IMR-90 (cell line): Measurements from ENCODE around the gene ERC2. TPM values are rescaled to one million over a fixed set of nuclear protein-coding genes. Genes with fewer than 3 reads are reported as not detected.

ENCODE experiments used
- ATAC-seq: fragments of 200-7000 bp; cut with Tn5 transposase; 2 replicates; pipeline ENCODE4 v1.9.1; 2020; ENCODE audit warnings: low read depth, mild to moderate bottlenecking, moderate library complexity
- BruUV-seq: library from RNA; stranded (reverse); fragments of 400-500 nt; replicated peaks from 2 replicates; lab custom pipeline; 2021; lab: Mats Ljungman, UMichigan
- CTCF ChIA-PET: fragments of 300-600 bp; formaldehyde crosslinking; extraction: SDS; loops from one replicate; lab custom pipeline; 2021; ENCODE audit warnings: antibody characterized with exemption; lab: Yijun Ruan, JAX
- POLR2A ChIA-PET: fragments of 300-600 bp; sonication (Branson Sonifier 250); formaldehyde crosslinking; loops from one replicate; lab custom pipeline; 2022; ENCODE audit warnings: antibody characterized with exemption; ENCODE audit not compliant: unreplicated experiment; lab: Charles Lee
- DNase-seq: peaks from one replicate; pipeline ENCODE4 v3.0.0; 2013
- H2AFZ ChIP-seq: replicated peaks from 2 replicates; pipeline ENCODE3; 2013; ENCODE audit warnings: low read length, mild to moderate bottlenecking; ENCODE audit not compliant: poor library complexity
- H2AK5ac ChIP-seq: 2 replicates; pipeline ENCODE4 v1.6.1; 2013; ENCODE audit warnings: low read depth, low read length, inconsistent platforms
- H2AK9ac ChIP-seq: replicated peaks from 2 replicates; pipeline ENCODE3; 2013; ENCODE audit warnings: mild to moderate bottlenecking, low read depth, low read length, moderate library complexity; ENCODE audit not compliant: poor library complexity
- H2BK120ac ChIP-seq: 2 replicates; pipeline ENCODE4 v1.6.1; 2013; ENCODE audit warnings: low read depth, low read length, inconsistent platforms
- H2BK15ac ChIP-seq: 3 replicates; pipeline ENCODE4 v1.6.1; 2013; ENCODE audit warnings: low read depth, low read length, inconsistent platforms
- H2BK20ac ChIP-seq: 2 replicates; pipeline ENCODE4 v1.6.1; 2013; ENCODE audit warnings: low read depth, mild to moderate bottlenecking, inconsistent platforms, low read length, moderate library complexity
- H2BK5ac ChIP-seq: 2 replicates; pipeline ENCODE4 v1.6.1; 2013; ENCODE audit warnings: mild to moderate bottlenecking, low read depth, low read length, inconsistent platforms; ENCODE audit not compliant: poor library complexity, severe bottlenecking
- H3K14ac ChIP-seq: replicated peaks from 2 replicates; pipeline ENCODE4 v1.6.1; 2013; ENCODE audit warnings: low read depth, low read length, inconsistent platforms
- H3K18ac ChIP-seq: 2 replicates; pipeline ENCODE4 v1.6.1; 2013; ENCODE audit warnings: low read depth, low read length, control low read depth
- H3K23ac ChIP-seq: 2 replicates; pipeline ENCODE4 v1.6.1; 2013; ENCODE audit warnings: low read depth, low read length, inconsistent platforms
- H3K27ac ChIP-seq: 2 replicates; pipeline ENCODE4 v1.5.1; 2013; ENCODE audit warnings: mild to moderate bottlenecking, control low read depth, low read length; ENCODE audit not compliant: insufficient read depth
- H3K27me3 ChIP-seq: 2 replicates; pipeline ENCODE4 v1.6.1; 2013; ENCODE audit warnings: low read length; ENCODE audit not compliant: control insufficient read depth, insufficient read depth
- H3K36me3 ChIP-seq: 2 replicates; pipeline ENCODE4 v1.6.1; 2013; ENCODE audit warnings: low read length, mixed read lengths; ENCODE audit not compliant: control insufficient read depth, insufficient read depth
- H3K4ac ChIP-seq: 2 replicates; pipeline ENCODE4 v1.6.1; 2013; ENCODE audit warnings: low read depth, low read length, inconsistent platforms
- H3K4me1 ChIP-seq: 2 replicates; pipeline ENCODE4 v1.6.1; 2013; ENCODE audit warnings: low read length, mixed read lengths; ENCODE audit not compliant: control insufficient read depth, insufficient read depth
- H3K4me2 ChIP-seq: 2 replicates; pipeline ENCODE4 v1.6.1; 2013; ENCODE audit warnings: low read depth, mild to moderate bottlenecking, control low read depth, low read length, moderate library complexity
- H3K4me3 ChIP-seq: 2 replicates; pipeline ENCODE4 v1.5.1; 2013; ENCODE audit warnings: low read depth, mild to moderate bottlenecking, control low read depth, low read length, moderate library complexity; ENCODE audit not compliant: insufficient read depth
- H3K56ac ChIP-seq: 2 replicates; pipeline ENCODE4 v1.6.1; 2013; ENCODE audit warnings: low read length, inconsistent platforms; ENCODE audit not compliant: insufficient read depth; ENCODE audit errors: extremely low read depth
- H3K79me1 ChIP-seq, 2 experiments: 2 replicates each; pipeline ENCODE4 v1.6.1; 2013; ENCODE audit warnings: low read length in 2 of 2, inconsistent platforms in 1 of 2, low read depth in 1 of 2
- H3K9ac ChIP-seq: 2 replicates; pipeline ENCODE4 v1.6.1; 2013; ENCODE audit warnings: low read depth, low read length, control low read depth
- H3K9me1 ChIP-seq: 2 replicates; pipeline ENCODE4 v1.6.1; 2013; ENCODE audit warnings: low read length, inconsistent platforms; ENCODE audit not compliant: insufficient read depth
- H3K9me3 ChIP-seq: 2 replicates; pipeline ENCODE4 v1.6.1; 2013; ENCODE audit warnings: low read length; ENCODE audit not compliant: control insufficient read depth, insufficient read depth
- H4K20me1 ChIP-seq: 2 replicates; pipeline ENCODE4 v1.6.1; 2013; ENCODE audit warnings: low read length, inconsistent platforms; ENCODE audit not compliant: insufficient read depth
- H4K5ac ChIP-seq: 2 replicates; pipeline ENCODE4 v1.6.1; 2013; ENCODE audit warnings: mild to moderate bottlenecking, low read depth, low read length, control low read depth
- H4K8ac ChIP-seq, 2 experiments: 2 replicates each; pipeline ENCODE4 v1.6.1; 2013; ENCODE audit warnings: low read depth in 2 of 2, low read length in 2 of 2, control low read depth in 1 of 2, inconsistent platforms in 1 of 2
- H4K91ac ChIP-seq: 2 replicates; pipeline ENCODE4 v1.6.1; 2013; ENCODE audit warnings: low read depth, low read length, inconsistent platforms; ENCODE audit not compliant: insufficient read depth
- BHLHE40 ChIP-seq: fragments of 150-350 bp; IDR thresholded peaks from 2 replicates; pipeline ENCODE4 v1.6.1; 2016; ENCODE audit warnings: mild to moderate bottlenecking, low read depth, low read length
- CEBPB ChIP-seq: IDR thresholded peaks from 2 replicates; pipeline ENCODE4 v1.6.1; 2012; ENCODE audit warnings: low read depth, low read length, improper control_type of control experiment
- CHD1 ChIP-seq: IDR thresholded peaks from 2 replicates; pipeline ENCODE4 v1.6.1; 2012; ENCODE audit warnings: low read depth, low read length, improper control_type of control experiment
- FOS ChIP-seq: fragments of 150-350 bp; IDR thresholded peaks from 2 replicates; pipeline ENCODE4 v1.6.1; 2016; ENCODE audit warnings: low read depth, low read length
- MAFK ChIP-seq: IDR thresholded peaks from 2 replicates; pipeline ENCODE4 v1.6.1; 2012; ENCODE audit warnings: low read depth, low read length, improper control_type of control experiment
- MAZ ChIP-seq: IDR thresholded peaks from 2 replicates; pipeline ENCODE4 v1.6.1; 2012; ENCODE audit warnings: low read depth, mild to moderate bottlenecking, low read length, improper control_type of control experiment, moderate library complexity, borderline replicate concordance
- MXI1 ChIP-seq: IDR thresholded peaks from 2 replicates; pipeline ENCODE4 v1.6.1; 2012; ENCODE audit warnings: low read depth, mild to moderate bottlenecking, low read length, moderate library complexity, borderline replicate concordance
- NFE2L2 ChIP-seq: fragments of 150-350 bp; IDR thresholded peaks from 2 replicates; pipeline ENCODE4 v1.6.1; 2016; ENCODE audit warnings: low read depth, mild to moderate bottlenecking, low read length
- POLR2A ChIP-seq: IDR thresholded peaks from 2 replicates; pipeline ENCODE4 v1.6.1; 2012; ENCODE audit warnings: mild to moderate bottlenecking, low read depth, low read length
- RAD21 ChIP-seq: IDR thresholded peaks from 2 replicates; pipeline ENCODE4 v1.6.1; 2012; ENCODE audit warnings: low read length, improper control_type of control experiment
- RCOR1 ChIP-seq: IDR thresholded peaks from 2 replicates; pipeline ENCODE4 v1.6.1; 2012; ENCODE audit warnings: mild to moderate bottlenecking, low read length, improper control_type of control experiment; ENCODE audit not compliant: insufficient replicate concordance
- RFX5 ChIP-seq: IDR thresholded peaks from 2 replicates; pipeline ENCODE4 v1.8.0; 2012; ENCODE audit warnings: low read depth, mild to moderate bottlenecking, low read length, moderate library complexity
- SMC3 ChIP-seq: fragments of 150-350 bp; IDR thresholded peaks from 2 replicates; pipeline ENCODE4 v1.6.1; 2016; ENCODE audit warnings: low read depth, mild to moderate bottlenecking, antibody characterized with exemption, low read length, moderate library complexity
- WGBS, 2 experiments: methylation state at CpG; one replicate each; pipeline versions ENCODE4 v1.1.5 to v1.1.7; 2013; ENCODE audit warnings: missing lambda C conversion rate in 2 of 2; ENCODE audit not compliant: insufficient read length in 1 of 2; ENCODE audit errors: extremely low coverage in 2 of 2; 5-methylcytosine and 5-hydroxymethylcytosine counted together
- dilution Hi-C: fragments of 300-500 bp; cut with HindIII; formaldehyde crosslinking; loops from one replicate; pipeline ENCODE4 v1.14.3; 2018; ENCODE audit warnings: low sequenced_read_pairs; ENCODE audit not compliant: unreplicated experiment
- in situ Hi-C: fragments of 300-500 bp; cut with MboI; formaldehyde crosslinking; loops from 3 replicates; pipeline ENCODE4 v1.14.3; 2019; ENCODE audit warnings: low sequenced_read_pairs, inconsistent platforms, mixed read lengths
- intact Hi-C: fragments of 100-400 bp; cut with micrococcal nuclease; formaldehyde crosslinking; loops from 2 replicates; pipeline ENCODE4 v1.10.0; 2022
- polyA plus RNA-seq, 3 experiments: library from polyadenylated mRNA; depleted of rRNA; stranded (reverse); fragments of >200 nt; gene quantifications; 2 replicates each; pipeline ENCODE4 v1.2.3, GENCODE V29; 2012; ENCODE audit warnings: low replicate concordance in 1 of 3
- total RNA-seq: library from RNA; depleted of rRNA; stranded (reverse); fragments of >200 nt; gene quantifications from 2 replicates; pipeline ENCODE4 v1.2.3, GENCODE V29; 2012
- TF ChIP-seq, protein P1 (sequence below): fragments of 150-350 bp; IDR thresholded peaks from 2 replicates; pipeline ENCODE4 v1.6.1; 2017; ENCODE audit warnings: mild to moderate bottlenecking, antibody characterized with exemption, low read length, low read depth
- TF ChIP-seq, protein P2 (sequence below): conservative IDR thresholded peaks from 2 replicates; pipeline ENCODE4 v1.5.1; 2012; ENCODE audit warnings: mild to moderate bottlenecking, low read depth, low read length, improper control_type of control experiment
- TF ChIP-seq, protein P3 (sequence below): fragments of 150-350 bp; IDR thresholded peaks from 2 replicates; pipeline ENCODE4 v1.6.1; 2016; ENCODE audit warnings: low read depth, mild to moderate bottlenecking, low read length, moderate library complexity, borderline replicate concordance

Gene ERC2
- total and polyA plus RNA-seq, 2 of the 4 experiments (the other 2 are of a cell fraction) = 0.17 to 0.18 TPM

DNA sequence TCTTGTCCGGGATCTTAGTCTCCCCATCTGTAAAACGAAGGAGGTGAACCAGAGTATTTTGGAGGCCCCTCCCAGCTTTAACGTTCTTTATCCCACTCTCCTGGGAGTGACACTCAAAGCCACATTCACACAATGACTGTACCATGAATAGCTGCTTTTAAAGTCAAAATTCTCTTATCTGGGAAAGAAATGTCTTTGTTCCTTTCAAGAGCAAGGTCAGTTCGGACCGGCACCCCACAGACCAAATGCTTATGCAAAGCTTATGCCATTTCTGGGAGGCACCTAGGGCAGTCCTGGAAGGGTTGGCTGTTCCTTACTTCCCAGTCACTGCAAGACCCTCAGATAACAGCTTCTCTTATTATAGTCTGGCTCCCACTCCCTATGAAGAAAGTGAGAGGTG lies 927.7 kb downstream of the ERC2 start:
- ChIA-PET POLR2A (no interaction called here), CTCF (interaction anchor here (0.9 kb wide), 1 partner anchor 206 kb away, joined by 8 read pairs; no protein-coding TSS in a partner anchor)
- H3K27me3 ChIP-seq = peaks cover 24% of the 10 kb centered on the region
- DNase-seq (no peak), ATAC-seq (no peak)
- H3K14ac ChIP-seq = no peak overlapping the region
- H2BK120ac ChIP-seq = no peak overlapping the region
- WGBS, 2 experiments = 27% methylated on average over 2 of the region's 5 CpGs; no CpG with 5 or more reads in 1 of the 2 experiments
- no peak overlapping the region for H2BK20ac ChIP-seq
- H2AK9ac ChIP-seq = no peak overlapping the region
- no peak overlapping the region for H3K23ac ChIP-seq
- H4K8ac ChIP-seq = no peak overlapping the region
- no peak overlapping the region for H4K91ac ChIP-seq
- H3K79me1 ChIP-seq = no peaks in the 10 kb centered on the region
- BruUV-seq = no TSS peak
- no peaks in the 10 kb centered on the region for H3K36me3 ChIP-seq
- H3K4me1 ChIP-seq = no peaks in the 10 kb centered on the region
- H3K56ac ChIP-seq = no peak overlapping the region
- H3K27ac ChIP-seq = no peak overlapping the region
- H2AK5ac ChIP-seq = no peak overlapping the region
- no peak overlapping the region for H3K4me3 ChIP-seq
- in situ Hi-C loops (no loop called here), intact Hi-C loops (no loop called here), dilution Hi-C loops (no loop called here)
- no peak overlapping the region for H3K4me2 ChIP-seq
- H3K9me1 ChIP-seq = no peaks in the 10 kb centered on the region
- TF ChIP-seq CHD1 = no peak
- TF ChIP-seq MAZ = no peak
- no peak for TF ChIP-seq NFE2L2
- TF ChIP-seq SMC3 = no peak
- TF ChIP-seq FOS = no peak
- TF ChIP-seq POLR2A = no peak
- TF ChIP-seq, protein P1, sequence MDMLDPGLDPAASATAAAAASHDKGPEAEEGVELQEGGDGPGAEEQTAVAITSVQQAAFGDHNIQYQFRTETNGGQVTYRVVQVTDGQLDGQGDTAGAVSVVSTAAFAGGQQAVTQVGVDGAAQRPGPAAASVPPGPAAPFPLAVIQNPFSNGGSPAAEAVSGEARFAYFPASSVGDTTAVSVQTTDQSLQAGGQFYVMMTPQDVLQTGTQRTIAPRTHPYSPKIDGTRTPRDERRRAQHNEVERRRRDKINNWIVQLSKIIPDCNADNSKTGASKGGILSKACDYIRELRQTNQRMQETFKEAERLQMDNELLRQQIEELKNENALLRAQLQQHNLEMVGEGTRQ = no peak
- TF ChIP-seq MAFK = no peak
- no peak for TF ChIP-seq RFX5
- TF ChIP-seq MXI1 = no peak
- TF ChIP-seq, protein P2, sequence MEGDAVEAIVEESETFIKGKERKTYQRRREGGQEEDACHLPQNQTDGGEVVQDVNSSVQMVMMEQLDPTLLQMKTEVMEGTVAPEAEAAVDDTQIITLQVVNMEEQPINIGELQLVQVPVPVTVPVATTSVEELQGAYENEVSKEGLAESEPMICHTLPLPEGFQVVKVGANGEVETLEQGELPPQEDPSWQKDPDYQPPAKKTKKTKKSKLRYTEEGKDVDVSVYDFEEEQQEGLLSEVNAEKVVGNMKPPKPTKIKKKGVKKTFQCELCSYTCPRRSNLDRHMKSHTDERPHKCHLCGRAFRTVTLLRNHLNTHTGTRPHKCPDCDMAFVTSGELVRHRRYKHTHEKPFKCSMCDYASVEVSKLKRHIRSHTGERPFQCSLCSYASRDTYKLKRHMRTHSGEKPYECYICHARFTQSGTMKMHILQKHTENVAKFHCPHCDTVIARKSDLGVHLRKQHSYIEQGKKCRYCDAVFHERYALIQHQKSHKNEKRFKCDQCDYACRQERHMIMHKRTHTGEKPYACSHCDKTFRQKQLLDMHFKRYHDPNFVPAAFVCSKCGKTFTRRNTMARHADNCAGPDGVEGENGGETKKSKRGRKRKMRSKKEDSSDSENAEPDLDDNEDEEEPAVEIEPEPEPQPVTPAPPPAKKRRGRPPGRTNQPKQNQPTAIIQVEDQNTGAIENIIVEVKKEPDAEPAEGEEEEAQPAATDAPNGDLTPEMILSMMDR = no peak
- TF ChIP-seq, protein P3, sequence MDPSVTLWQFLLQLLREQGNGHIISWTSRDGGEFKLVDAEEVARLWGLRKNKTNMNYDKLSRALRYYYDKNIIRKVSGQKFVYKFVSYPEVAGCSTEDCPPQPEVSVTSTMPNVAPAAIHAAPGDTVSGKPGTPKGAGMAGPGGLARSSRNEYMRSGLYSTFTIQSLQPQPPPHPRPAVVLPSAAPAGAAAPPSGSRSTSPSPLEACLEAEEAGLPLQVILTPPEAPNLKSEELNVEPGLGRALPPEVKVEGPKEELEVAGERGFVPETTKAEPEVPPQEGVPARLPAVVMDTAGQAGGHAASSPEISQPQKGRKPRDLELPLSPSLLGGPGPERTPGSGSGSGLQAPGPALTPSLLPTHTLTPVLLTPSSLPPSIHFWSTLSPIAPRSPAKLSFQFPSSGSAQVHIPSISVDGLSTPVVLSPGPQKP = no peak
- TF ChIP-seq BHLHE40 = no peak
- no peak for TF ChIP-seq RCOR1
- TF ChIP-seq CEBPB = no peak
- no peak for TF ChIP-seq RAD21
- H3K18ac ChIP-seq = no peak overlapping the region
- no peaks in the 10 kb centered on the region for H3K9me3 ChIP-seq
- H4K5ac ChIP-seq = no peak overlapping the region
- no peak overlapping the region for H2AFZ ChIP-seq
- H4K20me1 ChIP-seq = no peaks in the 10 kb centered on the region
- H3K9ac ChIP-seq = no peak overlapping the region
- H2BK5ac ChIP-seq = no peak overlapping the region
- H3K4ac ChIP-seq = no peak overlapping the region
- no peak overlapping the region for H2BK15ac ChIP-seq
